Muscle layer of duodenum (tissue), 2 donors: ENCODE data around the gene PRR33.

ENCODE experiments used
- H3K27ac ChIP-seq: one replicate; pipeline ENCODE4 v1.7.0; 2013; ENCODE audit warnings: mild to moderate bottlenecking, low read length
- H3K27me3 ChIP-seq: one replicate; pipeline ENCODE4 v1.7.0; 2013; ENCODE audit warnings: low read depth, mild to moderate bottlenecking, control low read depth, low read length
- H3K36me3 ChIP-seq, 2 donors: one replicate each; pipeline ENCODE4 v1.7.0; 2013; ENCODE audit warnings: low read length in 2 of 2, control low read depth in 1 of 2, mild to moderate bottlenecking in 1 of 2; ENCODE audit not compliant: insufficient read depth in 2 of 2, control insufficient read depth in 1 of 2
- H3K4me1 ChIP-seq, 2 donors: one replicate each; pipeline ENCODE4 v1.7.0; 2013; ENCODE audit warnings: low read length in 2 of 2, mild to moderate bottlenecking in 2 of 2, control low read depth in 1 of 2, moderate library complexity in 1 of 2; ENCODE audit not compliant: insufficient read depth in 2 of 2, control insufficient read depth in 1 of 2
- H3K4me3 ChIP-seq, 2 donors: one replicate each; pipeline ENCODE4 v1.7.0; 2013; ENCODE audit warnings: low read length in 2 of 2, low read depth in 1 of 2, mild to moderate bottlenecking in 1 of 2
- H3K9me3 ChIP-seq, 2 donors: one replicate each; pipeline ENCODE4 v1.7.0; 2013; ENCODE audit warnings: low read length in 2 of 2, control low read depth in 1 of 2, mild to moderate bottlenecking in 1 of 2; ENCODE audit not compliant: control insufficient read depth in 1 of 2
- donor health status: healthy.

Gene PRR33

GRCh38 chr11:1926156-1927025 lies 34.7 kb upstream of the PRR33 start:
- no peak overlapping the region for H3K4me3 ChIP-seq
- H3K36me3 ChIP-seq = no peaks in the 10 kb centered on the region
- no peak overlapping the region for H3K27ac ChIP-seq
- H3K4me1 ChIP-seq = peaks cover 0 to 19% of the 10 kb centered on the region in 2 donors
- no peaks in the 10 kb centered on the region for H3K27me3 ChIP-seq
- no peaks in the 10 kb centered on the region for H3K9me3 ChIP-seq

- H3K36me3 ChIP-seq = no peaks in the 10 kb centered on the region
- H3K27me3 ChIP-seq = no peaks in the 10 kb centered on the region
- no peaks in the 10 kb centered on the region for H3K9me3 ChIP-seq
- H3K27ac ChIP-seq = no peak overlapping the region
- peaks cover 0 to 17% of the 10 kb centered on the region in 2 donors for H3K4me1 ChIP-seq
- H3K4me3 ChIP-seq = no peak overlapping the region
These were observed 33.9 kb upstream of the PRR33 start for GRCh38 chr11:1925373-1926155.

GRCh38 chr11:1924646-1925372 lies 33.1 kb upstream of the PRR33 start:
- no peak overlapping the region for H3K4me3 ChIP-seq
- H3K36me3 ChIP-seq = no peaks in the 10 kb centered on the region
- peaks cover 0 to 17% of the 10 kb centered on the region in 2 donors for H3K4me1 ChIP-seq
- H3K27me3 ChIP-seq = no peaks in the 10 kb centered on the region
- H3K9me3 ChIP-seq = no peaks in the 10 kb centered on the region
- H3K27ac ChIP-seq = no peak overlapping the region

GRCh38 chr11:1924181-1924580 lies 32.5 kb upstream of the PRR33 start:
- Histone ChIP-seq H3K4me1 (peaks cover 0 to 17% of the 10 kb centered on the region in 2 donors), H3K27me3 (no peaks in the 10 kb centered on the region), H3K4me3 (no peak overlapping the region), H3K9me3 (no peaks in the 10 kb centered on the region), H3K27ac (no peak overlapping the region), H3K36me3 (no peaks in the 10 kb centered on the region)

GRCh38 chr11:1923201-1923956 lies 31.7 kb upstream of the PRR33 start:
- no peak overlapping the region for H3K4me3 ChIP-seq
- H3K9me3 ChIP-seq = no peaks in the 10 kb centered on the region
- peaks cover 0 to 17% of the 10 kb centered on the region in 2 donors for H3K4me1 ChIP-seq
- no peaks in the 10 kb centered on the region for H3K27me3 ChIP-seq
- no peaks in the 10 kb centered on the region for H3K36me3 ChIP-seq
- H3K27ac ChIP-seq = no peak overlapping the region

- Histone ChIP-seq H3K9me3 (no peaks in the 10 kb centered on the region), H3K4me3 (no peak overlapping the region), H3K4me1 (peaks cover 0 to 17% of the 10 kb centered on the region in 2 donors), H3K36me3 (no peaks in the 10 kb centered on the region), H3K27ac (no peak overlapping the region), H3K27me3 (no peaks in the 10 kb centered on the region)
These were observed 30.9 kb upstream of the PRR33 start for GRCh38 chr11:1922481-1923081.

GRCh38 chr11:1921574-1922141 lies 30.0 kb upstream of the PRR33 start:
- no peaks in the 10 kb centered on the region for H3K36me3 ChIP-seq
- no peak overlapping the region for H3K4me3 ChIP-seq
- H3K9me3 ChIP-seq = no peaks in the 10 kb centered on the region
- no peaks in the 10 kb centered on the region for H3K27me3 ChIP-seq
- H3K27ac ChIP-seq = no peak overlapping the region
- H3K4me1 ChIP-seq = peaks cover 0 to 17% of the 10 kb centered on the region in 2 donors

- no peak overlapping the region for H3K27ac ChIP-seq
- H3K9me3 ChIP-seq = no peaks in the 10 kb centered on the region
- H3K27me3 ChIP-seq = no peaks in the 10 kb centered on the region
- H3K36me3 ChIP-seq = no peaks in the 10 kb centered on the region
- peaks cover 0 to 17% of the 10 kb centered on the region in 2 donors for H3K4me1 ChIP-seq
- no peak overlapping the region for H3K4me3 ChIP-seq
These were observed 29.3 kb upstream of the PRR33 start for GRCh38 chr11:1920909-1921573.

- Histone ChIP-seq H3K27ac (no peak overlapping the region), H3K27me3 (no peaks in the 10 kb centered on the region), H3K36me3 (no peaks in the 10 kb centered on the region), H3K9me3 (no peaks in the 10 kb centered on the region), H3K4me1 (peaks cover 0 to 17% of the 10 kb centered on the region in 2 donors), H3K4me3 (no peak overlapping the region)
These were observed 28.6 kb upstream of the PRR33 start for GRCh38 chr11:1920128-1920908.
